ENCODE results near the gene SCNN1G.

DNA sequence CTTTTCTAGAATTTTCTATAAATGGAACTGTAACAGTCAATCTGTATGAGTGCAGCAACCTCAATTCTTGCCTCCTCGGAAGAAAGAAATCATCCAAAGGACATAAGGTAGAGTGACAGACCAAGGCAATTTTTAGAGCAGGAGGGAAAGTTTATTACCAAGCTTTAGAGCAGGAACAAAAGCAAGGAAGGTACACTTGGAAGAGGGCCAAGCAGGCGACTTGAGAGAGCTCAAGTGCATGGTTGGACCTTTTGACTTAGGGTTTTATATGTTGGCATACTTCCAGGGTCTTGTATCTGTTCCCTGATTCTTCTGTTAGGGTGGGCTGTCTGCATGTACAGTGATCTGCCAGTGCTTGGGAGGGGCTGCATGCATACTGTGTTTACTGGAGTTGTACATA, 50.3 kb downstream of the SCNN1G start:
- TF ChIP-seq, protein P1, sequence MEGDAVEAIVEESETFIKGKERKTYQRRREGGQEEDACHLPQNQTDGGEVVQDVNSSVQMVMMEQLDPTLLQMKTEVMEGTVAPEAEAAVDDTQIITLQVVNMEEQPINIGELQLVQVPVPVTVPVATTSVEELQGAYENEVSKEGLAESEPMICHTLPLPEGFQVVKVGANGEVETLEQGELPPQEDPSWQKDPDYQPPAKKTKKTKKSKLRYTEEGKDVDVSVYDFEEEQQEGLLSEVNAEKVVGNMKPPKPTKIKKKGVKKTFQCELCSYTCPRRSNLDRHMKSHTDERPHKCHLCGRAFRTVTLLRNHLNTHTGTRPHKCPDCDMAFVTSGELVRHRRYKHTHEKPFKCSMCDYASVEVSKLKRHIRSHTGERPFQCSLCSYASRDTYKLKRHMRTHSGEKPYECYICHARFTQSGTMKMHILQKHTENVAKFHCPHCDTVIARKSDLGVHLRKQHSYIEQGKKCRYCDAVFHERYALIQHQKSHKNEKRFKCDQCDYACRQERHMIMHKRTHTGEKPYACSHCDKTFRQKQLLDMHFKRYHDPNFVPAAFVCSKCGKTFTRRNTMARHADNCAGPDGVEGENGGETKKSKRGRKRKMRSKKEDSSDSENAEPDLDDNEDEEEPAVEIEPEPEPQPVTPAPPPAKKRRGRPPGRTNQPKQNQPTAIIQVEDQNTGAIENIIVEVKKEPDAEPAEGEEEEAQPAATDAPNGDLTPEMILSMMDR (IDR thresholded peaks at IDR 0.05): no peak
- TF ChIP-seq POLR2A (IDR thresholded peaks at IDR 0.05): no peak
